ENCODE results near the gene FILIP1. TPM values are rescaled to one million over a fixed set of nuclear protein-coding genes. Genes with fewer than 3 reads are reported as not detected.
"Not testable (repeated sequence)": the region's sequence is repeated elsewhere in the genome, so short reads cannot be mapped to it uniquely, and the experiment has no call there.

Gene FILIP1
- total RNA-seq, 2 donors from 2014 or later = 3.0 to 6.5 TPM

DNA sequence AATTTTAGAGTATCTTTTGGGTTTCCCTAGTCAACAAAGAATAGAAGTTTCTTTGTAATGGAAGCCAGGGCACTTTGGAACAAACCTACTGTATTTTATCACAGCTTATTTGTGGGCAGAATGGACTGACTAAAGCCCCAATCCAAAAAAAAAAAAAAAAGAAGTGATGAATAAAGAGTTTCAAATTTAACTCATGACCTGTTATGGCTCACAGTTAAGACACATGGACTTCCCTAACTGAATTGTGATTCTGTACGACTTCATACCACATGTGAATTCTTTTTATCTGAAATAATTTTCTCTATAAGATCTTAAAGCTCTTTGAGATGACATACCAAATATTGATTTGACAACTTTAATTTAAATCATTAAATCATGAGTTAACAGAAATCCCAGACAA is 77.2 kb downstream of the FILIP1 start:
- DNase-seq (no peak), ATAC-seq (no peak)
- Histone ChIP-seq H3K9me3 (no peaks in the 10 kb centered on the region), H3K27me3 (no peaks in the 10 kb centered on the region), H3K27ac (no peak overlapping the region), H3K36me3 (replicated peaks in 1 of 2; ENCODE audit: insufficient read depth in 1 of 2, low read depth in 2 of 2) (no peaks in the 10 kb centered on the region), H3K4me1 (peaks cover 19% of the 10 kb centered on the region), H3K4me3 (no peak overlapping the region)
- intact Hi-C loops (cut with DNase I) = no loop called here
- TF ChIP-seq POLR2A (IDR thresholded peaks at IDR 0.05) (no peak), CTCF (IDR thresholded peaks at IDR 0.05) (no peak)
- WGBS, 2 donors = 78 to 90% methylated on average over 1 of the region's 1 CpG

GRCh38 chr6:75415804-75416203 is 77.8 kb downstream of the FILIP1 start:
- DNase-seq = no peak
- no peak for ATAC-seq
- H3K4me3 ChIP-seq = no peak overlapping the region
- peaks cover 19% of the 10 kb centered on the region for H3K4me1 ChIP-seq
- no peaks in the 10 kb centered on the region for H3K9me3 ChIP-seq
- WGBS, 2 donors = 88 to 91% methylated on average over 1 of the region's 1 CpG
- no peak for TF ChIP-seq POLR2A (IDR thresholded peaks at IDR 0.05)
- no peak for TF ChIP-seq CTCF (IDR thresholded peaks at IDR 0.05)
- H3K27me3 ChIP-seq = no peaks in the 10 kb centered on the region
- H3K36me3 ChIP-seq (replicated peaks in 1 of 2; ENCODE audit: insufficient read depth in 1 of 2, low read depth in 2 of 2) = no peaks in the 10 kb centered on the region
- H3K27ac ChIP-seq = no peak overlapping the region
- intact Hi-C loops (cut with DNase I) = no loop called here

GRCh38 chr6:75414445-75415021 is 79.1 kb downstream of the FILIP1 start:
- H3K9me3 ChIP-seq = no peaks in the 10 kb centered on the region

GRCh38 chr6:75412969-75413662 is 80.5 kb downstream of the FILIP1 start:
- H3K9me3 ChIP-seq = no peaks in the 10 kb centered on the region
- H3K36me3 ChIP-seq (replicated peaks in 1 of 2; ENCODE audit: insufficient read depth in 1 of 2, low read depth in 2 of 2) = no peaks in the 10 kb centered on the region
- no peaks in the 10 kb centered on the region for H3K27me3 ChIP-seq
- ATAC-seq (peak; percentile 33), DNase-seq (no peak)
- TF ChIP-seq POLR2A (IDR thresholded peaks at IDR 0.05) = no peak
- TF ChIP-seq CTCF (IDR thresholded peaks at IDR 0.05) = no peak
- no peak overlapping the region for H3K4me3 ChIP-seq
- H3K27ac ChIP-seq = no peak overlapping the region
- intact Hi-C loops (cut with DNase I) = no loop called here
- WGBS, 2 donors = 23 to 31% methylated on average over 3 of the region's 3 CpGs
- peaks cover 19% of the 10 kb centered on the region for H3K4me1 ChIP-seq

More at GRCh38 chr6:75414445-75415021, 79.1 kb downstream of the FILIP1 start:
- Histone ChIP-seq H3K27me3 (no peaks in the 10 kb centered on the region), H3K4me3 (no peak overlapping the region), H3K4me1 (peaks cover 19% of the 10 kb centered on the region), H3K27ac (no peak overlapping the region), H3K36me3 (replicated peaks in 1 of 2; ENCODE audit: insufficient read depth in 1 of 2, low read depth in 2 of 2) (no peaks in the 10 kb centered on the region)
- DNase-seq = no peak
- TF ChIP-seq CTCF (IDR thresholded peaks at IDR 0.05) (no peak), POLR2A (IDR thresholded peaks at IDR 0.05) (no peak)
- ATAC-seq = no peak
- WGBS, 2 donors = 79 to 92% methylated on average over 4 of the region's 4 CpGs
- intact Hi-C loops (cut with DNase I) = no loop called here

DNA sequence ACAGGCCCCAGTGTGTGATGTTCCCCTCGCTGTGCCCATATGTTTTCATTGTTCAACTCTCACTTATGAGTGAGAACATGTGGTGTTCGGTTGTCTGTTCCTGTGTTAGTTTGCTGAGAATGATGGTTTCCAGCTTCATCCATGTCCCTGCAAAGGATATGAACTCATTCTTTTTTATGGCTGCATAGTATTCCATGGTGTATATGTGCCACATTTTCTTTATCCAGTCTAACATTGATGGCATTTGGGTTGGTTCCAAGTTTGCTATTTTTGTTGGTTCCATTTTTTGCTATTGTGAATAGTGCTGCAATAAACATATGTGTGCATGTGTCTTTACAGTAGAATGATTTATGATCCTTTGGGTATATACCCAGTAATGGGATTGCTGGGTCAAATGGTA is 83.0 kb downstream of the FILIP1 start:
- H3K27ac ChIP-seq; intact Hi-C loops (cut with DNase I); ATAC-seq; H3K36me3 ChIP-seq (replicated peaks in 1 of 2; ENCODE audit: insufficient read depth in 1 of 2, low read depth in 2 of 2); H3K9me3 ChIP-seq; DNase-seq; H3K4me3 ChIP-seq; H3K27me3 ChIP-seq: not testable (repeated sequence)
- H3K4me1 ChIP-seq = peaks cover 19% of the 10 kb centered on the region
- 92 to 100% methylated on average over 2 of the region's 2 CpGs for WGBS, 2 donors

All from body of pancreas (tissue), 4 donors.